Measurements from ENCODE around the gene FRY.

Gene FRY

GRCh38 chr13:32087955-32088747 is 56.6 kb downstream of the FRY start:
- no peak for DNase-seq

- no peak for DNase-seq
Measured at GRCh38 chr13:32092496-32092895, 60.9 kb downstream of the FRY start.

- DNase-seq = no peak
Measured at GRCh38 chr13:32093006-32093405, 61.4 kb downstream of the FRY start.

- no peak for DNase-seq
Measured at GRCh38 chr13:32098272-32098671, 66.7 kb downstream of the FRY start.

- DNase-seq = no peak
Measured at GRCh38 chr13:32105653-32106313, 74.2 kb downstream of the FRY start.

GRCh38 chr13:32107474-32107873 is 75.9 kb downstream of the FRY start:
- no peak for DNase-seq

- no peak for DNase-seq
Measured at GRCh38 chr13:32107973-32108372, 76.4 kb downstream of the FRY start.

GRCh38 chr13:32113532-32113931 is 82.0 kb downstream of the FRY start:
- no peak for DNase-seq

- DNase-seq = no peak
Measured at GRCh38 chr13:32114284-32114950, 82.8 kb downstream of the FRY start.

GRCh38 chr13:32115066-32115465 is 83.5 kb downstream of the FRY start:
- no peak for DNase-seq

GRCh38 chr13:32116210-32116609 is 84.6 kb downstream of the FRY start:
- no peak for DNase-seq

GRCh38 chr13:32117001-32117400 is 85.4 kb downstream of the FRY start:
- no peak for DNase-seq

GRCh38 chr13:32117701-32118100 is 86.1 kb downstream of the FRY start:
- no peak for DNase-seq

- DNase-seq = no peak
Measured at GRCh38 chr13:32121316-32121715, 89.7 kb downstream of the FRY start.

- DNase-seq = no peak
Measured at GRCh38 chr13:32124743-32125142, 93.2 kb downstream of the FRY start.

GRCh38 chr13:32125221-32125689 is 93.7 kb downstream of the FRY start:
- no peak for DNase-seq

- no peak for DNase-seq
Measured at GRCh38 chr13:32125751-32126150, 94.2 kb downstream of the FRY start.

GRCh38 chr13:32126278-32126677 is 94.7 kb downstream of the FRY start:
- no peak for DNase-seq

- DNase-seq = no peak
Measured at GRCh38 chr13:32126756-32127155, 95.2 kb downstream of the FRY start.

- no peak for DNase-seq
Measured at GRCh38 chr13:32127691-32128090, 96.1 kb downstream of the FRY start.

- DNase-seq = no peak
Measured at GRCh38 chr13:32134241-32135055, 102.9 kb downstream of the FRY start.

- no peak for DNase-seq
Measured at GRCh38 chr13:32135056-32135390, 103.4 kb downstream of the FRY start.

GRCh38 chr13:32135655-32136054 is 104.1 kb downstream of the FRY start:
- no peak for DNase-seq
